Brain microvascular endothelial cell (primary cell): ENCODE results near the gene HMCES.
"Not testable (repeated sequence)": the region's sequence is repeated elsewhere in the genome, so short reads cannot be mapped to it uniquely, and the experiment has no call there.

ENCODE experiments used
- DNase-seq: peaks from one replicate; pipeline ENCODE4 v3.0.0-alpha.2; 2020
- H3K27ac ChIP-seq: fragments of 250-450 bp; sonication (Bioruptor Pico); 2 replicates; pipeline ENCODE4 v1.5.1; 2020; ENCODE audit warnings: mild to moderate bottlenecking, moderate library complexity
- H3K27me3 ChIP-seq: fragments of 250-450 bp; sonication (Bioruptor Pico); replicated peaks from 2 replicates; pipeline ENCODE4 v1.5.1; 2020; ENCODE audit warnings: mild to moderate bottlenecking
- H3K36me3 ChIP-seq: fragments of 250-450 bp; sonication (Bioruptor Pico); replicated peaks from 2 replicates; pipeline ENCODE4 v1.5.1; 2020; ENCODE audit warnings: mild to moderate bottlenecking
- H3K4me3 ChIP-seq: 2 replicates; pipeline ENCODE4 v1.5.1; 2011; ENCODE audit warnings: low read depth, mild to moderate bottlenecking, control low read depth, low read length, moderate library complexity
- CTCF ChIP-seq: IDR thresholded peaks from 2 replicates; pipeline ENCODE4 v1.5.1; 2011; ENCODE audit warnings: low read depth, mild to moderate bottlenecking, moderate library complexity, low read length, control low read depth, inconsistent platforms; ENCODE audit errors: missing control alignments
- in situ Hi-C: cut with HindIII; loops from 2 replicates; pipeline ENCODE4 v1.10.0; 2017; ENCODE audit warnings: low sequenced_read_pairs, low pct_ligation_motif_present

Gene HMCES

GRCh38 chr3:129260606-129261005 lies 18.1 kb upstream of the HMCES start:
- no peak for DNase-seq
- H3K4me3 ChIP-seq: no peak overlapping the region
- no peaks in the 10 kb centered on the region for H3K27me3 ChIP-seq
- no peak overlapping the region for H3K27ac ChIP-seq
- no peak for TF ChIP-seq CTCF
- in situ Hi-C loops: no loop called here
- peaks cover 91% of the 10 kb centered on the region for H3K36me3 ChIP-seq

GRCh38 chr3:129261894-129262293 lies 16.8 kb upstream of the HMCES start:
- H3K27ac ChIP-seq: no peak overlapping the region
- no peak overlapping the region for H3K4me3 ChIP-seq
- peaks cover 91% of the 10 kb centered on the region for H3K36me3 ChIP-seq
- DNase-seq: no peak
- no peak for TF ChIP-seq CTCF
- no peaks in the 10 kb centered on the region for H3K27me3 ChIP-seq
- in situ Hi-C loops: no loop called here

GRCh38 chr3:129263161-129263910 lies 15.3 kb upstream of the HMCES start:
- DNase-seq: no peak
- Histone ChIP-seq H3K27ac (no peak overlapping the region), H3K27me3 (no peaks in the 10 kb centered on the region), H3K36me3 (peaks cover 91% of the 10 kb centered on the region), H3K4me3 (no peak overlapping the region)
- no peak for TF ChIP-seq CTCF
- in situ Hi-C loops: no loop called here

- H3K27me3 ChIP-seq, H3K4me3 ChIP-seq, in situ Hi-C loops, DNase-seq, H3K27ac ChIP-seq: not testable (repeated sequence)
- H3K36me3 ChIP-seq: peaks cover 93% of the 10 kb centered on the region
Measured at GRCh38 chr3:129264994-129265393, 13.7 kb upstream of the HMCES start.

GRCh38 chr3:129266651-129267050 lies 12.0 kb upstream of the HMCES start:
- in situ Hi-C loops: no loop called here
- no peak for TF ChIP-seq CTCF

GRCh38 chr3:129268396-129268795 lies 10.3 kb upstream of the HMCES start:
- Histone ChIP-seq H3K27me3 (no peaks in the 10 kb centered on the region), H3K27ac (no peak overlapping the region), H3K4me3 (no peak overlapping the region), H3K36me3 (peaks cover 98% of the 10 kb centered on the region)
- no peak for DNase-seq
- in situ Hi-C loops: no loop called here
- TF ChIP-seq CTCF: no peak

More at GRCh38 chr3:129266651-129267050, 12.0 kb upstream of the HMCES start:
- no peak overlapping the region for H3K27ac ChIP-seq
- H3K4me3 ChIP-seq: no peak overlapping the region
- no peaks in the 10 kb centered on the region for H3K27me3 ChIP-seq
- no peak for DNase-seq
- peaks cover 93% of the 10 kb centered on the region for H3K36me3 ChIP-seq
